ACC112 (cell line): Measurements from ENCODE around the gene EFTUD2.

Experiments used
- H2AFZ ChIP-seq: fragments of 200-600 bp; sonication (generic); one replicate; pipeline ENCODE4 v1.6.0; 2017; ENCODE audit warnings: antibody characterized with exemption, low read length; ENCODE audit not compliant: unreplicated experiment
- H3K27ac ChIP-seq: fragments of 200-600 bp; sonication (generic); 2 replicates; pipeline ENCODE4 v1.5.1; 2014; ENCODE audit warnings: low read depth, mild to moderate bottlenecking, antibody characterized with exemption, low read length, moderate library complexity
- H3K27me3 ChIP-seq: fragments of 200-600 bp; sonication (generic); 2 replicates; pipeline ENCODE4 v1.6.1; 2014; ENCODE audit warnings: mild to moderate bottlenecking, antibody characterized with exemption, low read length, moderate library complexity, mixed read lengths; ENCODE audit not compliant: insufficient read depth
- H3K36me3 ChIP-seq: fragments of 200-600 bp; sonication (generic); 2 replicates; pipeline ENCODE4 v1.6.1; 2016; ENCODE audit warnings: mild to moderate bottlenecking, antibody characterized with exemption, low read length, moderate library complexity, mixed read lengths; ENCODE audit not compliant: insufficient read depth
- H3K4me1 ChIP-seq: fragments of 200-600 bp; sonication (generic); one replicate; pipeline ENCODE4 v1.6.1; 2016; ENCODE audit warnings: low read length, mixed read lengths; ENCODE audit not compliant: insufficient read depth, unreplicated experiment, control insufficient read depth
- H3K4me3 ChIP-seq: fragments of 200-600 bp; sonication (generic); 2 replicates; pipeline ENCODE4 v1.5.1; 2014; ENCODE audit warnings: mild to moderate bottlenecking, low read depth, low read length
- H3K79me2 ChIP-seq: fragments of 200-600 bp; sonication (generic); one replicate; pipeline ENCODE4 v1.6.0; 2016; ENCODE audit warnings: low read length; ENCODE audit not compliant: control insufficient read depth, unreplicated experiment, insufficient read depth

Gene EFTUD2

GRCh38 chr17:44864831-44865230 is 34.4 kb downstream of the EFTUD2 start:
- H3K79me2 ChIP-seq, result no peaks in the 10 kb centered on the region
- H3K27me3 ChIP-seq, result no peaks in the 10 kb centered on the region
- no peak overlapping the region for H3K27ac ChIP-seq
- H3K4me1 ChIP-seq, result no peaks in the 10 kb centered on the region
- no peak overlapping the region for H2AFZ ChIP-seq
- no peak overlapping the region for H3K4me3 ChIP-seq
- peaks cover 30% of the 10 kb centered on the region for H3K36me3 ChIP-seq

GRCh38 chr17:44863061-44863918 is 36.0 kb downstream of the EFTUD2 start:
- Histone ChIP-seq H3K27ac (no peak overlapping the region), H3K4me3 (no peak overlapping the region), H3K36me3 (peaks cover 38% of the 10 kb centered on the region)

GRCh38 chr17:44862278-44862914 is 36.8 kb downstream of the EFTUD2 start:
- Histone ChIP-seq H3K36me3 (peaks cover 38% of the 10 kb centered on the region), H3K4me3 (no peak overlapping the region), H3K27ac (no peak overlapping the region), H2AFZ (no peak overlapping the region), H3K79me2 (no peaks in the 10 kb centered on the region), H3K4me1 (no peaks in the 10 kb centered on the region), H3K27me3 (no peaks in the 10 kb centered on the region)

More at GRCh38 chr17:44863061-44863918, 36.0 kb downstream of the EFTUD2 start:
- no peaks in the 10 kb centered on the region for H3K4me1 ChIP-seq
- no peaks in the 10 kb centered on the region for H3K27me3 ChIP-seq
- no peak overlapping the region for H2AFZ ChIP-seq
- H3K79me2 ChIP-seq, result no peaks in the 10 kb centered on the region

- no peak overlapping the region for H2AFZ ChIP-seq
- H3K79me2 ChIP-seq, result no peaks in the 10 kb centered on the region
- H3K27me3 ChIP-seq, result no peaks in the 10 kb centered on the region
- H3K36me3 ChIP-seq, result peaks cover 42% of the 10 kb centered on the region
- no peak overlapping the region for H3K4me3 ChIP-seq
- H3K27ac ChIP-seq, result no peak overlapping the region
- no peaks in the 10 kb centered on the region for H3K4me1 ChIP-seq
These were observed 39.5 kb downstream of the EFTUD2 start for GRCh38 chr17:44859701-44860100.

- no peak overlapping the region for H3K27ac ChIP-seq
- H3K79me2 ChIP-seq, result no peaks in the 10 kb centered on the region
- no peaks in the 10 kb centered on the region for H3K27me3 ChIP-seq
- peaks cover 38% of the 10 kb centered on the region; the same call in 1 of the 2 replicates for H3K36me3 ChIP-seq
- no peak overlapping the region for H3K4me3 ChIP-seq
- no peaks in the 10 kb centered on the region for H3K4me1 ChIP-seq
- H2AFZ ChIP-seq, result no peak overlapping the region
These were observed 45.1 kb downstream of the EFTUD2 start for GRCh38 chr17:44854192-44854591.

GRCh38 chr17:44850612-44851011 is 48.6 kb downstream of the EFTUD2 start:
- Histone ChIP-seq H3K27me3 (no peaks in the 10 kb centered on the region), H3K79me2 (no peaks in the 10 kb centered on the region), H3K36me3 (peaks cover 32% of the 10 kb centered on the region; the same call in 1 of the 2 replicates), H3K4me3 (no peak overlapping the region), H2AFZ (no peak overlapping the region), H3K4me1 (no peaks in the 10 kb centered on the region), H3K27ac (no peak overlapping the region)

GRCh38 chr17:44850025-44850424 is 49.2 kb downstream of the EFTUD2 start:
- H3K79me2 ChIP-seq, result no peaks in the 10 kb centered on the region
- no peak overlapping the region for H2AFZ ChIP-seq
- no peaks in the 10 kb centered on the region for H3K4me1 ChIP-seq
- no peaks in the 10 kb centered on the region for H3K27me3 ChIP-seq
- H3K27ac ChIP-seq, result no peak overlapping the region
- no peak overlapping the region for H3K4me3 ChIP-seq
- H3K36me3 ChIP-seq, result peaks cover 32% of the 10 kb centered on the region; the same call in 1 of the 2 replicates

- no peak overlapping the region for H3K27ac ChIP-seq
- H3K27me3 ChIP-seq, result no peaks in the 10 kb centered on the region
- no peak overlapping the region for H2AFZ ChIP-seq
- peaks cover 23% of the 10 kb centered on the region; the same call in 1 of the 2 replicates for H3K36me3 ChIP-seq
- no peak overlapping the region for H3K4me3 ChIP-seq
- no peaks in the 10 kb centered on the region for H3K79me2 ChIP-seq
- no peaks in the 10 kb centered on the region for H3K4me1 ChIP-seq
These were observed 50.2 kb downstream of the EFTUD2 start for GRCh38 chr17:44848961-44849489.

GRCh38 chr17:44848257-44848795 is 50.9 kb downstream of the EFTUD2 start:
- peaks cover 16% of the 10 kb centered on the region; the same call in 1 of the 2 replicates for H3K36me3 ChIP-seq
- no peak overlapping the region for H3K27ac ChIP-seq
- H3K4me3 ChIP-seq, result no peak overlapping the region
- no peaks in the 10 kb centered on the region for H3K27me3 ChIP-seq
- H3K79me2 ChIP-seq, result no peaks in the 10 kb centered on the region
- H3K4me1 ChIP-seq, result no peaks in the 10 kb centered on the region
- no peak overlapping the region for H2AFZ ChIP-seq

- Histone ChIP-seq H3K4me3 (no peak within 1 kb of the TSS), H2AFZ (no peak within 1 kb of the TSS), H3K27me3 (no peaks in the 10 kb centered on the region), H3K36me3 (peaks cover 12% of the 10 kb centered on the region; the same call in 1 of the 2 replicates), H3K27ac (no peak within 1 kb of the TSS), H3K79me2 (no peaks in the 10 kb centered on the region), H3K4me1 (no peaks in the 10 kb centered on the region)
These were observed 51.7 kb downstream of the EFTUD2 start, which contains the start of gene HIGD1B for GRCh38 chr17:44847586-44847985. HIGD1B (plus strand) TSS chr17:44847883; CDS start chr17:44848153, 270 bp downstream.
